SH-SY5Y (cell line): ENCODE results near the gene ATP13A4.

ENCODE experiments used
- GATA2 ChIP-seq: IDR thresholded peaks from 2 replicates; pipeline ENCODE4 v1.6.1; 2011; ENCODE audit warnings: mild to moderate bottlenecking, low read depth, low read length
- GATA3 ChIP-seq: IDR thresholded peaks from 2 replicates; pipeline ENCODE4 v1.6.1; 2011; ENCODE audit warnings: low read depth, mild to moderate bottlenecking, low read length, moderate library complexity

- TF ChIP-seq GATA2, result no peak
- TF ChIP-seq GATA3, result no peak
Observed at GRCh38 chr3:193553586-193553985, 1.1 kb downstream of the ATP13A4 start.
